ENCODE data around the gene SLC51B. TPM values are rescaled to one million over a fixed set of nuclear protein-coding genes. Genes with fewer than 3 reads are reported as not detected.

SLC51B gene
- total RNA-seq, 1 donor from 2014 or later, result not detected

DNA sequence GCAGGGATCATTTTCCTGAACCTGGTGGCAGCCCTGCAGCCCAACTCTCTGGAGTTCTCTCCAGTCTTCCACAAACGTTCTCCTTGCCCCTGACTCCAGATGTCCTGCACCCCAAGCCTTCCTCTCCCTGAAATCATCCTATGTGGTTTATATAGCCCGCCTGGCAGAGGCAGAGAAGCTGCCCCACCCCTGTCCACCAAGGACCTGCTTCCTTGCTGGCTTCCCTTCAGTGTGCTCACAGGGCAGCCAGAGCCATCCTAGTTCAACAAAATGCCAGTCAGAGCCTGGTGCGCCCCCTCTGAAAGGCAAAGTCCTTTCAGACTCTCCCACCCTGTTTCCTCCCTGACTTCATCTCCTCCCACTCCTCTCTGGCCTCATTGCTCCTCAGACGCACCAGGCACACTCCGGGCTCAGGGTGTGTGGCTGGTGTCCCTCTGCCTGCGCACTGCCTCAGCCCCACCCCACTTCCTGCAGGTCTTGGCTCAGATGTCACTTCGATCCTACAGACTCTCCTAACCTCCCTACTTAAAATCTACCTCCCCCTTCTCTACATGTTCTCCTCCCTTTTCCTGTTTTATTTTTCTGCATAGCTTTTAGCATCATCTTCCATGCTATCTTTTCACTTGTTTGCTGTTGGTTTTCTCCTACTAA lies 37.2 kb downstream of the SLC51B start:
- no peak overlapping the region for H3K4me3 ChIP-seq (ENCODE audit: low read depth, low read length)
- no peak for DNase-seq (ENCODE audit: low read depth)
- TF ChIP-seq, protein P1, sequence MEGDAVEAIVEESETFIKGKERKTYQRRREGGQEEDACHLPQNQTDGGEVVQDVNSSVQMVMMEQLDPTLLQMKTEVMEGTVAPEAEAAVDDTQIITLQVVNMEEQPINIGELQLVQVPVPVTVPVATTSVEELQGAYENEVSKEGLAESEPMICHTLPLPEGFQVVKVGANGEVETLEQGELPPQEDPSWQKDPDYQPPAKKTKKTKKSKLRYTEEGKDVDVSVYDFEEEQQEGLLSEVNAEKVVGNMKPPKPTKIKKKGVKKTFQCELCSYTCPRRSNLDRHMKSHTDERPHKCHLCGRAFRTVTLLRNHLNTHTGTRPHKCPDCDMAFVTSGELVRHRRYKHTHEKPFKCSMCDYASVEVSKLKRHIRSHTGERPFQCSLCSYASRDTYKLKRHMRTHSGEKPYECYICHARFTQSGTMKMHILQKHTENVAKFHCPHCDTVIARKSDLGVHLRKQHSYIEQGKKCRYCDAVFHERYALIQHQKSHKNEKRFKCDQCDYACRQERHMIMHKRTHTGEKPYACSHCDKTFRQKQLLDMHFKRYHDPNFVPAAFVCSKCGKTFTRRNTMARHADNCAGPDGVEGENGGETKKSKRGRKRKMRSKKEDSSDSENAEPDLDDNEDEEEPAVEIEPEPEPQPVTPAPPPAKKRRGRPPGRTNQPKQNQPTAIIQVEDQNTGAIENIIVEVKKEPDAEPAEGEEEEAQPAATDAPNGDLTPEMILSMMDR (conservative IDR thresholded peaks at IDR 0.05; ENCODE audit: low read depth, low read length), result no peak

DNA sequence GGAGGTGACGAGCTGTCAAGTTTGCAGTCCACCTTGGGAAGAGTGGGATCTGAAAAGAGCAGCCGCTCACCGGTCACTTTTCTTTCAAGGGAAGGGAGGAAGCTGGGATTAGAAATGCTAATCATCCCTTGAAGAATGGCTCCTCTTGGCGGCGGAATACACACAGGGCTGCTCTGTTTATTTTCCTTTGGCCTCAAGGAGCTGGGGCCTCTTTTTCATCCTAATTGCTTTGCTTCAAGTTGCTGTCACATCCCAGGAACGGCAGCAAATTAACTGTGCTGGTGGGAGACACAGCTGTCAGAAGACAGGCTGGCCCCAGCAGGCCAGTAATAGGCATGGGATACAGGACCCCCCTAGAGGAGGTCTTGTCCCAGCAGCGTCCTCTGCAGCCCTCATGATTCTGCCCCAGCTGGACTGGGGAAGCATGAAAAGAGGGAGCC lies 38.1 kb downstream of the SLC51B start:
- H3K4me3 ChIP-seq (ENCODE audit: low read depth, low read length), result no peak overlapping the region
- TF ChIP-seq, protein P1 (conservative IDR thresholded peaks at IDR 0.05; ENCODE audit: low read depth, low read length), result peak; percentile 26
- no peak for DNase-seq (ENCODE audit: low read depth)

DNA sequence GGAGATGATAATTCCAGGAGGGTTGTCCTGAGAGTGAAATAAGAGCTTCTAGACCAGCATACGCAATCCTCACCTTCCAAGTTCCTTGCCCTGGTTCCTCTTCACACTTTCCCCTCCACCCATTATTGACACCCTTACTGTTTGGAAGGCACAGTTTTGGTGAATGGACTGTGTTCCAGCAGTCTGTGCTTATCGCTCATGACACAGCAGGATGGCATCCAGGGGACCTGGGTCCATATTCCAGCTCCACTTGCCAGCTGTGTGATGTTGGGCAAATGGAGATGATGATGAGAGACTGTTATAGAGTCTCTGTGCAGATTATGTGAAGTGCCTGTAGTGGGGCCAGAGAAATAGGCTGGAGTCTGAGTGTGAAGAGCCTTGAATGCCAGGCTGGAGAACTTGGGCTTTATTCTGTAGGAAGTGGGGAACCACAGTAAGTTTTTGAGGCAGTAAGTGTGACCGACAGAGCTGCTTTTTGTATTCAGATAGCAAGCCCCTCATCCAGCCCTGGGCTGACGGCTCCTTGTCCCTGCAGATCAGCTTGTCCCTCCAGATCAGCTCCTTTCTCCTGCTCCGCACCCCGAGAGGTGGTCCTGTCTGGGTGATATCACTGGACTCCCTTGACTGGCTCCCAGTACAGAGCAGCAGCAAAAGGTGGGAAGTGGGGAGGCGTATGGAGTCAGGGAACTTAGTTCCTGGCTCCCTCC lies 39.5 kb downstream of the SLC51B start:
- no peak overlapping the region for H3K4me3 ChIP-seq (ENCODE audit: low read depth, low read length)
- TF ChIP-seq, protein P1 (conservative IDR thresholded peaks at IDR 0.05; ENCODE audit: low read depth, low read length), result no peak
- no peak for DNase-seq (ENCODE audit: low read depth)

DNA sequence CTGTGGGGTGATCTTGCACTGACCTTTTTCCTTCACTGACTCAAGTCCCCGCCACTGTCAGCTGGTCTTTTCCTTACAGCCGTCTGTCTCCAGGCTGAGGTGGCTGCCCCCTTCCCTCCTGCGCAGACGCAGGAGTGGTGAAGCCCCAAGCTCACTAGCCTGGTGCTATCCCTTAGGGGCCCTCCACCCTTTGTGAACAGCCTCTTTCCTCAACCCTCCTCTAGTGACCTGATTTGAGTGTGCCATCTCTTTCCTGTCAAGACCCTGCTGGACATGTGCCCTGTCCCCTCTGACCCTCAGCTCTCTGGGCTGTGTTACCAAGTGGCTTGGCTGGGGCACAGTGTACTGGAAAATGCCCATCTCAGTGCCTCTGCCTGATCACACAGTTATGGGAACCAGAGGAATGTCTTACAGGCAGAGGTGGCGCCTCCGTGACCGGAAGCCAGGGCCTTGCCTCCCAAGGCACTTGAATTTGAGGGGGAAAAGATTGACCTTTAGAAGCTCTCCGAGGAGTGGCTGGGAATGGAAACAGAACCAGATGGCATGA lies 40.1 kb downstream of the SLC51B start:
- TF ChIP-seq, protein P1 (conservative IDR thresholded peaks at IDR 0.05; ENCODE audit: low read depth, low read length), result no peak
- H3K4me3 ChIP-seq (ENCODE audit: low read depth, low read length), result no peak overlapping the region
- DNase-seq (ENCODE audit: low read depth), result no peak

DNA sequence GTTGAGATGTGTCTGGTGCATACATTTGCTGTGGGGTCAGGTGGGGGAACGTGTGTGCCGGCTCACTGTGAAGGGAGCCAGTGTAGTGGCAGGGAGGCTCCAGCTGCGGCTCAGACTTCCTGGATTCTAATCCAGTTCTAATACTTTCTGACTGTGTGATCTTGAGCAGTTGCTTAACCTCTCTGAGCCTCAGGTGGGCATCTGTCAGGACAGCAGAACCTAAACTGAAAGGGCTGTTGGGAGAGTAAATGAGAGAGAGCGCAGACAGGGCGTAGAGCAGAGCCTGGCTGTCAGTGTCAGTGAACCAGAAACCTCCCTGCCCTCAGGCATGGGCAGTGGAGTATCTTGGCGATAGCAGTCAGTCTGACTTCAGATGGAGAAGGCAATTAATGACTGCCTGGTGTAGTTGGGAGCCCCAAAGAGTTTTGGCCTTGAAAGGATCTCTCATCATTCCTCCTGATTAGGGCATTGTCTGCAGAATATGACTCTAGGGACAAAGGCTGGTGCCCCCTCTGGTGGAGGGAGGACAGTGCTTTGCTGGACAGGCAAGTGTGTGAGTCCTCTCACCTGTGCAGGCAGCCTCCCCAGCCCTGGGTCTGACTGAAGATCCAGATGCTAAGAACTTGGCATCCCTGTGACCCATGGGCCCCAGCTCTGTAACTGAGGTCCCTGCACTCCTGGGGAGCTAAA lies 40.9 kb downstream of the SLC51B start:
- H3K4me3 ChIP-seq (ENCODE audit: low read depth, low read length), result no peak overlapping the region
- DNase-seq (ENCODE audit: low read depth), result no peak
- TF ChIP-seq, protein P1 (conservative IDR thresholded peaks at IDR 0.05; ENCODE audit: low read depth, low read length), result peak; percentile 74

DNA sequence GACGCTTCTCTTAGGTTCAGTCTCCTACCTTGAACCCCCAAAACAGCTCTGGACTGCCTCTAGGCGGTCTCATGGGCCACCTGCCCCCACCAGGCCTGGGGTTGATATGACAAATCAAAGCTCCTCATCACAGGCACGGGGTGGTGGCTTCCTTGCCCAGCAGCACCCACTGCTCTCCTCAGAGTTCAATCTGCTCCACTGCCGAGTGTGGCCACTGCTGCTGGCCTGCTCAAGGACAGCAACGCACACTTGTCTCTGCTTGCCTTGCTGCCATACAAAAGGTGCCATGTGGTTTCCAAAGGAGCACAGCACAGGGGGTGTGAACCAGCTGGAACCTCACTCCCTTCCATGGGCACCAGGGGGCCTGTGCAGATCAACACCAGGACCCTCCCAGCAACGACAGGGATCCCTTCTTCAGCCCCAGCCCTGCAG lies 41.5 kb downstream of the SLC51B start:
- DNase-seq (ENCODE audit: low read depth), result no peak
- TF ChIP-seq, protein P1 (conservative IDR thresholded peaks at IDR 0.05; ENCODE audit: low read depth, low read length), result no peak
- no peak overlapping the region for H3K4me3 ChIP-seq (ENCODE audit: low read depth, low read length)
